RWPE2 (cell line): ENCODE data around the gene FBLN2.

ENCODE experiments used
- ATAC-seq: fragments of 200-7000 bp; cut with Tn5 transposase; 3 replicates; pipeline ENCODE4 v1.9.1; 2021; ENCODE audit warnings: low read depth
- DNase-seq: peaks from one replicate; pipeline ENCODE4 v3.0.0-alpha.2; 2020; ENCODE audit warnings: low spot score
- H3K27ac ChIP-seq: fragments of 450-650 bp; 2 replicates; pipeline ENCODE4 v1.5.1; 2017; ENCODE audit warnings: mild to moderate bottlenecking; ENCODE audit not compliant: poor library complexity, severe bottlenecking
- H3K27me3 ChIP-seq: fragments of 250-450 bp; sonication (Bioruptor Pico); 2 replicates; pipeline ENCODE4 v1.5.1; 2021; ENCODE audit warnings: mild to moderate bottlenecking, moderate library complexity; ENCODE audit not compliant: insufficient read depth, poor library complexity, severe bottlenecking
- H3K36me3 ChIP-seq: fragments of 250-450 bp; sonication (Bioruptor Pico); 2 replicates; pipeline ENCODE4 v1.5.1; 2020; ENCODE audit warnings: low read depth, mild to moderate bottlenecking, moderate library complexity
- H3K4me1 ChIP-seq: fragments of 250-450 bp; sonication (Bioruptor Pico); 2 replicates; pipeline ENCODE4 v1.5.1; 2021; ENCODE audit warnings: mild to moderate bottlenecking, moderate library complexity; ENCODE audit not compliant: insufficient read depth, poor library complexity, severe bottlenecking
- H3K4me3 ChIP-seq: fragments of 250-450 bp; sonication (Bioruptor Pico); 2 replicates; pipeline ENCODE4 v1.5.1; 2021; ENCODE audit warnings: mild to moderate bottlenecking, moderate library complexity; ENCODE audit not compliant: severe bottlenecking
- H3K9me3 ChIP-seq: fragments of 250-450 bp; sonication (Bioruptor Pico); 2 replicates; pipeline ENCODE4 v1.5.1; 2021; ENCODE audit warnings: mild to moderate bottlenecking, moderate library complexity; ENCODE audit not compliant: severe bottlenecking
- CTCF ChIP-seq: fragments of 450-650 bp; IDR thresholded peaks from one replicate; pipeline ENCODE4 v1.5.1; 2017; ENCODE audit warnings: mild to moderate bottlenecking, moderate library complexity; ENCODE audit not compliant: poor library complexity, severe bottlenecking

Gene FBLN2

GRCh38 chr3:13600950-13601691, 52.2 kb downstream of the FBLN2 start:
- Histone ChIP-seq H3K27ac (peak overlapping the region; percentile 72), H3K4me1 (peaks cover 15% of the 10 kb centered on the region), H3K27me3 (no peaks in the 10 kb centered on the region), H3K36me3 (no peaks in the 10 kb centered on the region), H3K4me3 (no peak overlapping the region), H3K9me3 (no peaks in the 10 kb centered on the region)
- no peak for TF ChIP-seq CTCF
- DNase-seq, result peak; percentile 83
- ATAC-seq, result peak; percentile 96

- TF ChIP-seq CTCF, result no peak
- H3K4me3 ChIP-seq, result no peak overlapping the region
- peaks cover 15% of the 10 kb centered on the region for H3K4me1 ChIP-seq
- no peaks in the 10 kb centered on the region for H3K9me3 ChIP-seq
- peak overlapping the region; percentile 72 for H3K27ac ChIP-seq
- DNase-seq (no peak), ATAC-seq (no peak)
- H3K27me3 ChIP-seq, result no peaks in the 10 kb centered on the region
- no peaks in the 10 kb centered on the region for H3K36me3 ChIP-seq
These were observed 52.8 kb downstream of the FBLN2 start for GRCh38 chr3:13601692-13602080.

GRCh38 chr3:13605555-13605954, 56.6 kb downstream of the FBLN2 start:
- no peak for TF ChIP-seq CTCF
- H3K9me3 ChIP-seq, result no peaks in the 10 kb centered on the region
- H3K36me3 ChIP-seq, result no peaks in the 10 kb centered on the region
- no peaks in the 10 kb centered on the region for H3K27me3 ChIP-seq
- peaks cover 14% of the 10 kb centered on the region for H3K4me1 ChIP-seq
- no peak overlapping the region for H3K27ac ChIP-seq
- DNase-seq (no peak), ATAC-seq (no peak)
- no peak overlapping the region for H3K4me3 ChIP-seq

GRCh38 chr3:13607821-13608597, 59.1 kb downstream of the FBLN2 start:
- Histone ChIP-seq H3K9me3 (no peaks in the 10 kb centered on the region), H3K27ac (no peak overlapping the region), H3K27me3 (no peaks in the 10 kb centered on the region), H3K4me3 (no peak overlapping the region), H3K36me3 (no peaks in the 10 kb centered on the region), H3K4me1 (no peaks in the 10 kb centered on the region)
- ATAC-seq (no peak), DNase-seq (peak; percentile 35)
- no peak for TF ChIP-seq CTCF
